Heart right ventricle (tissue), 16 donors: ENCODE measurements around the gene AJM1. TPM values are rescaled to one million over a fixed set of nuclear protein-coding genes. Genes with fewer than 3 reads are reported as not detected.
A peak's percentile ranks its signal among the peaks of the same experiment; 100 is the strongest.

Experiments used
- ATAC-seq, 8 donors: fragments of 200-7000 bp; cut with Tn5 transposase; one replicate each; pipeline ENCODE4 v1.9.1; 2020; ENCODE audit warnings: mild to moderate bottlenecking in 8 of 8, moderate library complexity in 8 of 8, moderate number of reproducible peaks in 1 of 8
- DNase-seq, 2 donors: peaks; one replicate each; pipeline ENCODE4 v3.0.0-alpha.2; 2020
- H3K27ac ChIP-seq, 10 donors: fragments of 200-600 bp; sonication (generic) in 2 of 10; one replicate each; pipeline versions ENCODE4 v1.5.0 to v1.8.0; 2020 to 2022; ENCODE audit warnings: mild to moderate bottlenecking in 3 of 10
- H3K27me3 ChIP-seq, 7 donors: fragments of 200-600 bp; one replicate each; pipeline ENCODE4 v1.8.0; 2021 to 2022; ENCODE audit warnings: mild to moderate bottlenecking in 2 of 7
- H3K36me3 ChIP-seq, 9 donors: fragments of 200-600 bp; sonication (generic) in 1 of 9; one replicate each; pipeline versions ENCODE4 v1.5.0 to v1.8.0; 2020 to 2022; ENCODE audit warnings: mild to moderate bottlenecking in 2 of 9
- H3K4me1 ChIP-seq, 9 donors: fragments of 200-600 bp; sonication (generic) in 1 of 9; one replicate each; pipeline versions ENCODE4 v1.5.0 to v1.8.0; 2020 to 2022; ENCODE audit warnings: mild to moderate bottlenecking in 4 of 9
- H3K4me3 ChIP-seq, 10 donors: fragments of 200-600 bp; sonication (generic) in 2 of 10; one replicate each; pipeline versions ENCODE4 v1.5.0 to v1.8.0; 2020 to 2022; ENCODE audit warnings: mild to moderate bottlenecking in 7 of 10, moderate library complexity in 2 of 10
- H3K9me3 ChIP-seq, 11 donors: fragments of 200-600 bp in 10 of 11; sonication (generic) in 2 of 11; one replicate each; pipeline versions ENCODE4 v1.5.0 to v1.8.0; 2013 to 2022; ENCODE audit warnings: mild to moderate bottlenecking in 2 of 11, control low read depth in 1 of 11, moderate library complexity in 1 of 11
- WGBS, 2 donors: extraction: QIAGEN DNeasy Blood & Tissue Kit; methylation state at CpG; one replicate each; pipeline ENCODE4 v1.1.7; 2013; ENCODE audit warnings: inconsistent platforms in 1 of 2; 5-methylcytosine and 5-hydroxymethylcytosine counted together
- intact Hi-C, 10 donors: fragments of 100-400 bp; cut with DNase I; formaldehyde crosslinking; loops; one replicate each; pipeline versions ENCODE4 v1.11.1 to v1.14.2; 2022
- polyA plus RNA-seq, 2 donors: library from polyadenylated mRNA; stranded (reverse); fragments of 200-250 nt; gene quantifications; one replicate each; pipeline ENCODE4 v1.2.3, GENCODE V29; 2013
- total RNA-seq, 10 donors: library from RNA; stranded (reverse); fragmentation: NEBNext Ultra II Directional in 3 of 10; extraction: Animal tissue kit (Norgen Biotek cat#: 25700) in 3 of 10; gene quantifications; one replicate each; pipeline versions ENCODE4 v1.2.1 to v1.2.4, GENCODE V29; 2021 to 2023
- TF ChIP-seq, protein P1 (sequence below), 9 donors: fragments of 200-600 bp; sonication (generic) in 2 of 9; IDR thresholded peaks; one replicate each; pipeline versions ENCODE4 v1.5.0 to v1.8.0; 2021 to 2022; ENCODE audit warnings: antibody characterized with exemption in 9 of 9, mild to moderate bottlenecking in 5 of 9, moderate library complexity in 1 of 9
- donor health status: Arrhythmogenic right ventricular cardiomyopathy.
- donor health status: ischemic (EF 13 %, LVEDD 7.1; RV severe dilation, severe dysfunction).
- donor health status: healthy with polysubstance abuse.
- donor health status: DM: no; HTN: yes; CAD: no.
- donor health status: DM: no; HTN: no; CAD: no.
- donor health status: ischemic (EF 25% LVEDD 6.9; RV normal size, moderate dysfunction).
- donor health status: ischemic (EF 25% LVEDD 5.7; RV mildly dilated, moderate dysfunction).
- donor health status: healthy.
- donor health status: DM: yes; HTN: yes; CAD: no.
- donor health status: Ischemic cardiomyopathy.
- donor health status: ischemic (EF 35%, LVEDD 5.7; RV mildly dilated, moderate dysfunction).
- donor health status: nonischemic (EF 11% LVEDD 7.7; RV severe dilation, severe dysfunction).
- donor health status: DM: yes; HTN: yes; CAD: no.
- donor health status: PGD.
- donor health status: ischemic (EF 29% LVEDD 5.4; RV normal size, mild dysfunction).
- donor health status: nonischemic (EF 23%, LVEDD 6.1; RV moderate dilation, normal function).

The AJM1 gene
- total and polyA plus RNA-seq, 12 donors = 3.4 to 8.3 (median 5.9) TPM

GRCh38 chr9:136847088-136847825 is 5.0 kb downstream of the AJM1 start:
- ATAC-seq (peak in 7 of 8 donors; percentile 6 to 20 (median 14)), DNase-seq (peak; percentile 71 to 81)
- Histone ChIP-seq H3K27me3 (peaks cover 0 to 55% (median 29%) of the 10 kb centered on the region in 7 donors), H3K36me3 (peaks cover 0 to 33% (median 11%) of the 10 kb centered on the region in 9 donors), H3K4me3 (peak overlapping the region; percentile 74 to 99 (median 82)), H3K27ac (peak overlapping the region; percentile 77 to 96 (median 92)), H3K4me1 (peaks cover 31 to 72% (median 63%) of the 10 kb centered on the region in 9 donors), H3K9me3 (no peaks in the 10 kb centered on the region)
- TF ChIP-seq, protein P1, sequence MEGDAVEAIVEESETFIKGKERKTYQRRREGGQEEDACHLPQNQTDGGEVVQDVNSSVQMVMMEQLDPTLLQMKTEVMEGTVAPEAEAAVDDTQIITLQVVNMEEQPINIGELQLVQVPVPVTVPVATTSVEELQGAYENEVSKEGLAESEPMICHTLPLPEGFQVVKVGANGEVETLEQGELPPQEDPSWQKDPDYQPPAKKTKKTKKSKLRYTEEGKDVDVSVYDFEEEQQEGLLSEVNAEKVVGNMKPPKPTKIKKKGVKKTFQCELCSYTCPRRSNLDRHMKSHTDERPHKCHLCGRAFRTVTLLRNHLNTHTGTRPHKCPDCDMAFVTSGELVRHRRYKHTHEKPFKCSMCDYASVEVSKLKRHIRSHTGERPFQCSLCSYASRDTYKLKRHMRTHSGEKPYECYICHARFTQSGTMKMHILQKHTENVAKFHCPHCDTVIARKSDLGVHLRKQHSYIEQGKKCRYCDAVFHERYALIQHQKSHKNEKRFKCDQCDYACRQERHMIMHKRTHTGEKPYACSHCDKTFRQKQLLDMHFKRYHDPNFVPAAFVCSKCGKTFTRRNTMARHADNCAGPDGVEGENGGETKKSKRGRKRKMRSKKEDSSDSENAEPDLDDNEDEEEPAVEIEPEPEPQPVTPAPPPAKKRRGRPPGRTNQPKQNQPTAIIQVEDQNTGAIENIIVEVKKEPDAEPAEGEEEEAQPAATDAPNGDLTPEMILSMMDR (IDR thresholded peaks at IDR 0.05) = no peak
- WGBS, 2 donors = 3 to 5% methylated on average over 63 to 75 of the region's 75 CpGs
- intact Hi-C loops = loop anchor here in 6 of 10 donors (5.0 to 10.0 kb wide), 5 partner anchors 52 to 178 kb away; partner anchors contain the start of genes FBXW5 (in 3 of the 6), TMEM141 (in 2 of the 6), ABCA2 (in 1 of the 6) and CCDC183 (in 1 of the 6)

DNA sequence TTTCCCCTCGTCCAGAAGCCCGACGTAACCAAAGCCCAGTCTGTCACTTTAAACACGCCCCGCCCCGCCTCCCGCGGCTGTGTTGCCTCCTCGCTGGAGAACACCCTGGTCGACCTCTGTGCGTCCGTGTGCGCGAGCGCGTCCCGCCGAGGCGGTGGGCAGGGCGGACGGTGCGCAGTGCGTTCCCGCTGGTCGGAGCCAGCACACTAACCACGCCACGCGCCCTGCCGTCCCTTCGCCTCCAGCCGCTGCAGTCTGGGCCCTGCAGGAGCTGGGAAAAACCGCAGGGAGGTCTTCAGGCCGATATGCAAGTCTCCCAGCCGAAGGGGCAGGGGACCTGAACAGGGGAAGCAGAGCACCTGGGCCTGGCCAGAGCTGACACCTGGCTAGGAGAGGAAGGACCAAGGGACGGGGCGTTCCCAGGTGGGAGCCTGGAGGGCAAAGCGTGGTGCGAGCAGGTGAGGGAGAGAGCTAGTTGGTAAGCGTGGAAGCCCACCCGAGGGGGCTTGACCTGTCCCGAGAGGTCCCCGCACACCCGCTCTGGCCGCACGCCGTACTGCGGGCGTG is 5.6 kb downstream of the AJM1 start:
- peaks cover 0 to 54% (median 29%) of the 10 kb centered on the region in 7 donors for H3K27me3 ChIP-seq
- 0 to 1% methylated on average over 48 of the region's 48 CpGs for WGBS, 2 donors
- peak overlapping the region; percentile 74 to 99 (median 82) for H3K4me3 ChIP-seq
- no peaks in the 10 kb centered on the region for H3K9me3 ChIP-seq
- H3K36me3 ChIP-seq = peaks cover 0 to 33% (median 11%) of the 10 kb centered on the region in 9 donors
- H3K4me1 ChIP-seq = peaks cover 26 to 67% (median 59%) of the 10 kb centered on the region in 9 donors
- TF ChIP-seq, protein P1 (IDR thresholded peaks at IDR 0.05) = no peak
- peak overlapping the region; percentile 77 to 96 (median 92) for H3K27ac ChIP-seq
- ATAC-seq = peak; percentile 32 to 58 (median 48)
- peak; percentile 89 to 91 for DNase-seq
- intact Hi-C loops = loop anchor here in 6 of 10 donors (2.0 to 10.0 kb wide), 7 partner anchors 53 to 177 kb away; partner anchors contain the start of genes FBXW5 (in 4 of the 6), TMEM141 (in 3 of the 6), ABCA2 (in 1 of the 6) and C8G (in 1 of the 6)

DNA sequence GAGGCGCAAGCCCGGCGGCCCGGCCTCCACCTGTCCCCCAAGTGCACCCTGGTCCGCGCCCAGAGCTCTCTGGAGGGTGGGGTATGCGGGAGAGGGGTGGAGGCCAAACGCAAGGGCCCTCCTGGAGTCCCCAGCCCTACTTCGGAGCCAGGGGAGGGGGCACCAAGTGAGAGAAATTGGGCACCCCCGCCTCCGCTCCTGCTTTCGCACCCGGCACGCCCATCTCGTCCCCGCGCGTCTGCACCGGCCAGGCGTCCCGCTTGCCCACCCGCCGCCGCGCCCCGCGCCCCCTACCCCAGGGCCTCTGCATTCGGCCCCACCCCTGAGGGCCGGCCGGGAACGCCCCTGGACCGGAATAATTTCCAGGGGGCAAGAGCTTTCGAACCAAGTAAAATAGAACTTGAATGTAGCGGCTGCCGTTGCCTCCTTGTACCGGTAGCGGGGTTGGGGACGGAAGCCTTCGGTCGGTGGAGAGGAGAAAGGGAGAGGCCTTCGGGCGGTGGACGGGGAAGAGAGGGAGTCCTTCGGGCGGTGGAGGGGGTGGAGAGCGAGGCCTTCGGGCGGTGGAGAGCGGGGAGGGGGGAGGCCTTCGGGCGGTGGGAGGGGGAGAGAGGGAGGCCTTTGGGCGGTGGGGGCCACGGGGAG is 6.2 kb downstream of the AJM1 start:
- H3K27me3 ChIP-seq = peaks cover 0 to 48% (median 25%) of the 10 kb centered on the region in 7 donors
- peak overlapping the region; percentile 74 to 99 (median 82) for H3K4me3 ChIP-seq
- 0% methylated on average over 21 to 51 of the region's 53 CpGs for WGBS, 2 donors
- intact Hi-C loops = loop anchor here in 6 of 10 donors (1.0 to 10.0 kb wide), 9 partner anchors 38 to 176 kb away; partner anchors contain the start of genes FBXW5 (in 5 of the 6), TMEM141 (in 3 of the 6), TRAF2 (in 2 of the 6) and ABCA2 (in 1 of the 6)
- H3K36me3 ChIP-seq = peaks cover 0 to 33% (median 11%) of the 10 kb centered on the region in 9 donors
- peak; percentile 10 to 50 (median 31) for ATAC-seq
- DNase-seq = peak; percentile 57
- TF ChIP-seq, protein P1 (IDR thresholded peaks at IDR 0.05) = no peak
- peaks cover 20 to 61% (median 53%) of the 10 kb centered on the region in 9 donors for H3K4me1 ChIP-seq
- H3K9me3 ChIP-seq = no peaks in the 10 kb centered on the region
- peak overlapping the region; percentile 77 to 96 (median 92) for H3K27ac ChIP-seq
